NCI-H1417 (cell line): ENCODE results near the gene PRKRIP1.
"Not testable (repeated sequence)": the region's sequence is repeated elsewhere in the genome, so short reads cannot be mapped to it uniquely, and the experiment has no call there.

ENCODE experiments used
- DNase-seq, 3 experiments: peaks; one replicate each; lab custom pipeline; 2025; lab: John Stamatoyannopoulos, UW

PRKRIP1 gene

DNA sequence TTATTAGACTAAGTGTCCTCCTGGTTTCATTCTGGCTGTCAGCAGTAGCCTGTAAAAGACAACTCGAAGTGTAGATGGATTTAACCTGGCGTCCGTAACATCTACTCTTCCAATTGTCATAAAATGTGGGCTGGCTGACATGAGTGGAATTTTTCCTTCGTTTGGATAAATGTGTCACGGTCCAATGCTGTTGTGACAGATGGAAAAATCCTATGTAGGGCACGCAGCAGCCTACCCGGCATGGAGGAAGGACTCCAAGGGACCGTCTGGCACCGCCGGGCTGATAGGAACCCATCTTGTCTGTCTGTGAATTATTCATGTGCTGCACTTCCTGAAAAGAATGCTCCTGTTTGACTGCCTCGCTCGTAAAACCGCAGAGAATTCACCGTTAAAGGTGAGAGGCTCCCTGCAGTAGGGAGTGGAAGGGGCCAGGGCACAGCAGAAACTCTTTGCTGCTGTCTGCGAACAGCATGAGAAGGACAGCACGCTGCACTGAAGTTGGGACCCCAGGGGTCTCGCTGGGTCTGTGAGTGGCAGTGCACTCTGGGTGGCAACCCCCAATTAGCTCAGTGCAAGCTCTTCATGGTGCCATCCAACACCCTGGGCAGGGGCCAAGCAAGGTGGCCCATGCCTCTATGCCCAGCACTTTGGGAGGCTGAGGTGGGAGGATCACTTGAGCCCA is 35.6 kb downstream of the PRKRIP1 start:
- peak; percentile 28 to 94 (median 39) for DNase-seq

- DNase-seq: peak in 2 of 3 experiments; percentile 32 to 53
These were observed 36.5 kb downstream of the PRKRIP1 start for GRCh38 chr7:102432442-102433218.

DNA sequence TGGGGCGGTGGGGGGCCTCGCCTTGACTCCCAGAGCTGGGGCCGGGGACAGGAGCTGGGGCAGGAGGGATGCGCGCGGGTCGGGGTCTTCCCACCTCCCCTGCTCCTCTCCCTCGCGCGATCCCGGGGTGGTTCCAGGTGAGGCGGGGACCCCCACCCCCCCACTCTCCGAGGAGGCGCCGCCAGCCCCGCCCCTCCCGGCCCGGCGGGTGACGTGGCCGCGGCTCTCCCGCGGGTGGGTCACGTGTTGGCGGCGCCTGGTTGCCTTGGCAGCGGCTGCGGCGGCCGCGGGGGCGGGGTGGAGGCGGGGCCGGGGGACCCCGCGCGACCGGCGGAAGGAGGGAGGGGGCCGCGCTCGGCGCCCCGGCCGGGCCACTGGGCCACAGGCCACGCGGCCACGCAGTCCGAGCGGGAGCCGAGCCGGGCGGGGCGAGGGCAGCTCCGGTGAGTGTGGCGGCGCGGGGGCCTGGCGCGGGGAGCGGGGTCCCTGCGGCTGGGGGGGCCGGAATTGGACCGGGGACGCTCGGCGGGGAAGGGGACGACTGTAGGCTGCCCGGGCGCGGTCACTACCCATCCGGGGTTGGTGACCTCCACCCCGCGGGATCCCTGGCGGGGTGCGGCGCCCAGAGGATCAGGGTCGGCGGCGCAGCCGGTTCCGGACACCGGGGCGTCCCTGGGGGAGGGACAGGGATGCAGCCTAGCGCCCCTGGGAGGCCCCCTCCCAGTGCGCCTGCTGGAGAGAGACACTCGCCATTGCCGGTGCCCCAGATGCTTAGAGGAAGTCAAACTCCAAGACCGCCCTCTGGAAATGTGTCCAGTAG is 37.3 kb downstream of the PRKRIP1 start, which contains the start of gene ORAI2:
Gene ORAI2, plus strand, starts transcription at position 357 of the 820 bp plus-strand sequence. CDS start 5,382 bp downstream, outside the sequence.
- peak; percentile 83 to 86 (median 83) for DNase-seq

- DNase-seq: peak in 1 of 3 experiments; percentile 49
These were observed 37.9 kb downstream of the PRKRIP1 start for GRCh38 chr7:102434039-102434486.

DNA sequence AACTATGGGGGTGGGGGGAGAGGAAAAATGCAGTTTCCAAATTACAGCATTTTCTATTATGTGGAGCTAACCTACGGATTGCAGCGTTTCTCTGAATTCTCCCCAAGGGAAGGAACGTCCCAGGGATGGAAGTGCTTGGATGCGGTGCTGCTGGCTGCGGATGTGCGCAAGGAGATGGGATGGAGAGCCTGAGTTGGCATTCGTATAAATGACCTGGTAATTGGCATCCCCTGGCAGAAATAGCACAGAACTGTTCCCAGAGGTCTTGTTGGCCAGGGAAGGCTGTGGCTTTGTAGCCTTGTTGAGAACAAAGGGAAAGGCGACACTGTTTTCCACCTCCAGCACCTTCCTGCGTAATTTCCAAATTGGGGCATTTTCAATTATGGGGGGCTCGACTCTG is 40.0 kb downstream of the PRKRIP1 start:
- DNase-seq: no peak

GRCh38 chr7:102439963-102440795 is 44.0 kb downstream of the PRKRIP1 start:
- no peak for DNase-seq

DNA sequence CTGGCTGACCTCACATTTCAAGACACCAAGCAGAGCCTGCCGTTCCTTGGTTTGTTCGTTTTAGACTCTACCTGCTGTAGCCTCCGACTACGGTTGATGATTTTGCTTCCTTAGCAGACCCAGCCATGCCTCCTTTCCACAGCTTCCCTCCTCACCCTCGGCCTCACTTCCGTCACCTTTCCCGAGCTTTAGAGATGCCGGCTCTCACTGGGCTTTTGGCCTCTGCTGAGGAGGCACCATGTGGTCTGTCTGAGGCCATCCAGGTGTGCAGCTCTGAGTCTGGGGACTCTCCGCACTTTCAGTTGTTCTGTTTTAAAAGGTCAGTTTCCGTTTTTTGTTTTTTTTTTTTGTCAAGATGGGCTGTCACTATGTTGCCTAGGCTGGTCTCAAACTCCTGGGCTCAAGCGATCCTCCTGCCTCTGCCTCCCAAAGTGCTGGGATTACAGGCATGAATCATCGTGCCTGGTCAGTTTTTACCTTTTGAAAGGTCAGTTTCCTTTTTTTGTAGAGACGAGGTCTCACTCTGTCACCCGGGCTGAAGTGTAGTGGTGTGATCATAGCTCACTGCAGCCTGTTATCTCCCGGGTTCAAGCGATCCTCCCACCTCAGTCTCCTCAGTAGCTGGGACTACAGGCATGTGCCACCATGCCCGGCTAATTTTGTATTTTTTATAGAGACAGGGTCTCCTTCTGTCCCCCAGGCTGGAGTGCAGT is 49.0 kb downstream of the PRKRIP1 start:
- no peak for DNase-seq

GRCh38 chr7:102445674-102446071 is 49.5 kb downstream of the PRKRIP1 start:
- no peak for DNase-seq

DNA sequence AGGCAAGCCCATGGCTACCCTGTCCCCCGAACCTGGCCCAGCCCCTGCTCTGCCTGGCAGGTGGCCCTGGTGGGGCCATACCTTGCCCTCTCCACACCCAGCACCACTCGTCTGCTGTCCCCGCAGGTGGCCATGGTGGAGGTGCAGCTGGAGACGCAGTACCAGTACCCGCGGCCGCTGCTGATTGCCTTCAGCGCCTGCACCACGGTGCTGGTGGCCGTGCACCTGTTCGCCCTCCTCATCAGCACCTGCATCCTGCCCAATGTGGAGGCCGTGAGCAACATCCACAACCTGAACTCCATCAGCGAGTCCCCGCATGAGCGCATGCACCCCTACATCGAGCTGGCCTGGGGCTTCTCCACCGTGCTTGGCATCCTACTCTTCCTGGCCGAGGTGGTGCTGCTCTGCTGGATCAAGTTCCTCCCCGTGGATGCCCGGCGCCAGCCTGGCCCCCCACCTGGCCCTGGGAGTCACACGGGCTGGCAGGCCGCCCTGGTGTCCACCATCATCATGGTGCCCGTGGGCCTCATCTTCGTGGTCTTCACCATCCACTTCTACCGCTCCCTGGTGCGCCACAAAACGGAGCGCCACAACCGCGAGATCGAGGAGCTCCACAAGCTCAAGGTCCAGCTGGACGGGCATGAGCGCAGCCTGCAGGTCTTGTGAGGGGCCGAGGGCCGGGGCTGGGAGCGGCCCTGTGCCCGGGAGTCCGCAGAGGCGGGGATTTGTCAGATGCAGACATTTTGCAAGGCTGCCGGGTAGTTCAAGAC is 50.4 kb downstream of the PRKRIP1 start:
- no peak for DNase-seq

DNA sequence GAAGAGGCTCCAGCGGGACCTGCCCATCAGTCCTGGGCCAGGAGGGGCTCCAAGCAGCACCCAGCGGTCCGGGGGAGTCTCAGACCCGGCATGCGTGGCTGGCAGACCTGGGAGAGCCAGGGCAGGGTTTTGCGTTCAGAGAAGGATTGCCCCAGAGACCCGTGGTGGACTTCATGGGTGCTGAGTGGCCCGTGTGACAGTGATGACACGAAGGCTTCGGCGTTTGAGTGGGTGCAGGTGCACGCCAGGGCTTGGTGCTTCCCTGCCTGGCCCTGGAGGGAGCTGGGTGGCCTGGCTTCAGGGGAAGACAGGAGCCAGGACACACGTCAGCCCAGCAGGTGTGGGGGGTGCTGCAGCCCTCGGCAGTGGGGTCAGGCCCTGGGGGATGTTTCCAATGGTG is 51.1 kb downstream of the PRKRIP1 start:
- no peak for DNase-seq

- no peak for DNase-seq
These were observed 53.0 kb downstream of the PRKRIP1 start for GRCh38 chr7:102449136-102449535.

DNA sequence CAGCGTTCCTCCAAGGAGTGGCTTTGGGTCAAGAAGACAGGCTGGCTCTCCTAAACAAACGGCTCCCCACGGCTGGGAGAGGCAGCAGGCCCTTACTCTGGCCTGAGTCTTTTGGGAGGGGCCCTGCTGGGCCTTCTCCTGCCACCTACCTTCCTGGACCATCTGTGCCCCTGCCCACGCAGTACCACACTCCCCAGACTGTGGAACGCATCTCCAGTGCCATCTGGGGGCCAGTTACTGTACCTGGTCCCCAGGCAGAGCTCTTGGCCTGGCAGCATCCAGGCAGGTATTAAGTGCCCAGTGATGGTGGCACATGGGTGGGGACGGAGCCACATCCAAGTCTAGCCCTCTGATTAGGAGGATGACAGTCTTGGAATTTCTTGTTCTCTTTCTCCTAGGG is 54.1 kb downstream of the PRKRIP1 start:
- peak in 1 of 3 experiments; percentile 14 for DNase-seq

- peak; percentile 59 to 92 (median 84) for DNase-seq
These were observed 55.4 kb downstream of the PRKRIP1 start for GRCh38 chr7:102451371-102452054.

GRCh38 chr7:102452451-102452850 is 56.3 kb downstream of the PRKRIP1 start:
- no peak for DNase-seq

GRCh38 chr7:102453319-102453718 is 57.2 kb downstream of the PRKRIP1 start:
- DNase-seq: peak in 1 of 3 experiments; percentile 69

- no peak for DNase-seq
These were observed 58.3 kb downstream of the PRKRIP1 start for GRCh38 chr7:102454468-102454867.

- not testable (repeated sequence) for DNase-seq
These were observed 58.8 kb downstream of the PRKRIP1 start for GRCh38 chr7:102454932-102455331.

GRCh38 chr7:102455596-102455995 is 59.4 kb downstream of the PRKRIP1 start:
- DNase-seq: no peak

- no peak for DNase-seq
These were observed 60.2 kb downstream of the PRKRIP1 start for GRCh38 chr7:102456327-102456726.
